Spleen (tissue), 11 donors: ENCODE results near the gene ISLR2. TPM values are rescaled to one million over a fixed set of nuclear protein-coding genes. Genes with fewer than 3 reads are reported as not detected.

Source experiments
- DNase-seq: peaks from one replicate; pipeline ENCODE4 v3.0.0-alpha.2; 2020
- H3K27ac ChIP-seq, 8 donors: fragments of 200-600 bp; sonication (generic) in 7 of 8; 1 replicate in 4 of 8; 2 replicates in 4 of 8; pipeline versions ENCODE4 v1.5.0 to v1.8.0; 2016 to 2021; ENCODE audit warnings: inconsistent platforms in 4 of 8, mild to moderate bottlenecking in 4 of 8, moderate library complexity in 1 of 8
- H3K27me3 ChIP-seq, 7 donors: fragments of 200-600 bp; sonication (generic) in 6 of 7; replicated peaks in 1 of 7; 1 replicate in 4 of 7; 2 replicates in 3 of 7; pipeline versions ENCODE4 v1.5.0 to v1.8.0; 2016 to 2021; ENCODE audit warnings: inconsistent platforms in 3 of 7, mild to moderate bottlenecking in 1 of 7
- H3K36me3 ChIP-seq, 6 donors: fragments of 200-600 bp; sonication (generic) in 5 of 6; 1 replicate in 4 of 6; 2 replicates in 2 of 6; pipeline versions ENCODE4 v1.5.0 to v1.8.0; 2016 to 2021; ENCODE audit warnings: inconsistent platforms in 2 of 6
- H3K4me1 ChIP-seq, 6 donors: fragments of 200-600 bp; sonication (generic) in 5 of 6; 1 replicate in 3 of 6; 2 replicates in 3 of 6; pipeline versions ENCODE4 v1.5.0 to v1.8.0; 2016 to 2021; ENCODE audit warnings: inconsistent platforms in 3 of 6
- H3K4me3 ChIP-seq, 8 donors: fragments of 200-600 bp; sonication (generic) in 7 of 8; 1 replicate in 4 of 8; 2 replicates in 4 of 8; pipeline versions ENCODE4 v1.5.0 to v1.8.0; 2016 to 2021; ENCODE audit warnings: inconsistent platforms in 4 of 8, mild to moderate bottlenecking in 4 of 8, moderate library complexity in 2 of 8
- H3K9me3 ChIP-seq, 8 donors: fragments of 200-600 bp; sonication (generic) in 7 of 8; 1 replicate in 4 of 8; 2 replicates in 4 of 8; pipeline versions ENCODE4 v1.5.0 to v1.8.0; 2016 to 2021; ENCODE audit warnings: inconsistent platforms in 4 of 8
- POLR2A ChIP-seq, 3 donors: fragments of 450-650 bp; IDR thresholded peaks; one replicate each; pipeline ENCODE4 v1.5.1; 2017; ENCODE audit warnings: antibody characterized with exemption in 3 of 3, mild to moderate bottlenecking in 1 of 3
- POLR2AphosphoS5 ChIP-seq, 3 donors: sonication (generic); formaldehyde crosslinking; IDR thresholded peaks; one replicate each; pipeline ENCODE4 v1.5.1; 2017; ENCODE audit warnings: antibody characterized with exemption in 3 of 3
- WGBS, 5 donors: extraction: QIAGEN DNeasy Blood & Tissue Kit in 3 of 5; methylation state at CpG; one replicate each; pipeline versions ENCODE4 v1.1.5 to v1.1.7; 2013 to 2018; 5-methylcytosine and 5-hydroxymethylcytosine counted together
- intact Hi-C: fragments of 100-400 bp; cut with DNase I; formaldehyde crosslinking; loops from one replicate; pipeline ENCODE4 v1.15.0; 2023; ENCODE audit warnings: low total_unique reads
- polyA plus RNA-seq, 3 donors: library from polyadenylated mRNA; stranded (reverse); fragments of 200-250 nt; gene quantifications; one replicate each; pipeline ENCODE4 v1.2.1, GENCODE V29; 2013
- total RNA-seq, 7 donors: library from RNA; depleted of rRNA in 3 of 7; stranded (reverse); fragments of >200 nt in 3 of 7; fragmentation: NEBNext Ultra II Directional in 4 of 7; extraction: Animal tissue kit (Norgen Biotek cat#: 25700) in 4 of 7; gene quantifications; one replicate each; pipeline versions ENCODE4 v1.1.0 to v1.2.1, GENCODE V29; 2016 to 2021
- TF ChIP-seq, protein P1 (sequence below), 11 experiments: fragments of 200-600 bp in 7 of 11; fragments of 450-650 bp in 4 of 11; sonication (generic) in 4 of 11; IDR thresholded peaks in 8 of 11; conservative IDR thresholded peaks in 3 of 11; 1 replicate in 7 of 11; 2 replicates in 4 of 11; pipeline versions ENCODE4 v1.4.0 to v1.8.0; 2016 to 2021; ENCODE audit warnings: antibody characterized with exemption in 11 of 11, inconsistent platforms in 4 of 11, mild to moderate bottlenecking in 1 of 11
- donor health status: healthy with polysubstance abuse.
- donor health status: DM: no; HTN: no; CAD: no; lungs with moderate emphysema.
- donor health status: DM: no; HTN: no; CAD: no.
- donor health status: Bipolar disorder and iron deficiency.
- donor health status: healthy.
- donor health status: DM: no; HTN: no; CAD: no.
- donor health status: DM: yes; HTN: yes; CAD: no.

ISLR2 gene
- total and polyA plus RNA-seq, 10 donors = 0.20 to 3.0 (median 1.2) TPM

DNA sequence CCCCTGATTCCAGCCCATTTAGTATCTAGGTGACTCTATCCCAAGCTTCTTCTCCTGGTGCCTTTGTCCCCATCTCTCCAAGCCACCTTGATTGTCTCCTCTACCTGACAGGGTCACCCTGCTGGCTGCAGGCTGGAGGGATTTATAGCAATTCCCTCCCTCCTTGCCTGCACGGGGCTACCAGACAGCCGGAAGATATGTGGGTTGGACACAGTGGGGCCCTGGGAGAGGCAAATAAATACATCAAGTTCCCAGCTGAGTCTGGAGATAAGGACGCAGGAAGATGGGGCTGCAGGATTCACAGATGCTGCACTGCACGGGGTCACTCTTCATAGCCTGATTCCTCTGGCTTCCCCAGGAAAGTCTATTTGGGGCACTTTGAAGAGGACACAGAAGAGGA is 9.3 kb upstream of the ISLR2 start:
- TF ChIP-seq, protein P1, sequence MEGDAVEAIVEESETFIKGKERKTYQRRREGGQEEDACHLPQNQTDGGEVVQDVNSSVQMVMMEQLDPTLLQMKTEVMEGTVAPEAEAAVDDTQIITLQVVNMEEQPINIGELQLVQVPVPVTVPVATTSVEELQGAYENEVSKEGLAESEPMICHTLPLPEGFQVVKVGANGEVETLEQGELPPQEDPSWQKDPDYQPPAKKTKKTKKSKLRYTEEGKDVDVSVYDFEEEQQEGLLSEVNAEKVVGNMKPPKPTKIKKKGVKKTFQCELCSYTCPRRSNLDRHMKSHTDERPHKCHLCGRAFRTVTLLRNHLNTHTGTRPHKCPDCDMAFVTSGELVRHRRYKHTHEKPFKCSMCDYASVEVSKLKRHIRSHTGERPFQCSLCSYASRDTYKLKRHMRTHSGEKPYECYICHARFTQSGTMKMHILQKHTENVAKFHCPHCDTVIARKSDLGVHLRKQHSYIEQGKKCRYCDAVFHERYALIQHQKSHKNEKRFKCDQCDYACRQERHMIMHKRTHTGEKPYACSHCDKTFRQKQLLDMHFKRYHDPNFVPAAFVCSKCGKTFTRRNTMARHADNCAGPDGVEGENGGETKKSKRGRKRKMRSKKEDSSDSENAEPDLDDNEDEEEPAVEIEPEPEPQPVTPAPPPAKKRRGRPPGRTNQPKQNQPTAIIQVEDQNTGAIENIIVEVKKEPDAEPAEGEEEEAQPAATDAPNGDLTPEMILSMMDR (IDR thresholded peaks at IDR 0.05 in 8 of 11, conservative IDR thresholded peaks at IDR 0.05 in 3 of 11) = no peak
- TF ChIP-seq POLR2AphosphoS5 (IDR thresholded peaks at IDR 0.05) (no peak), POLR2A (IDR thresholded peaks at IDR 0.05) (no peak)
- H3K9me3 ChIP-seq = peaks cover 0 to 5% (median 0%) of the 10 kb centered on the region in 8 donors
- DNase-seq = no peak
- H3K27ac ChIP-seq = no peak overlapping the region
- intact Hi-C loops = loop anchor here (10.0 kb wide), 1 partner anchor 146 kb away; no protein-coding TSS in a partner anchor
- peaks cover 0 to 38% (median 4%) of the 10 kb centered on the region in 7 donors for H3K27me3 ChIP-seq
- peaks cover 0 to 25% (median 17%) of the 10 kb centered on the region in 6 donors for H3K4me1 ChIP-seq
- 18 to 36% (median 35%) methylated on average over 4 of the region's 4 CpGs for WGBS, 5 donors
- H3K36me3 ChIP-seq = no peaks in the 10 kb centered on the region
- no peak overlapping the region for H3K4me3 ChIP-seq

DNA sequence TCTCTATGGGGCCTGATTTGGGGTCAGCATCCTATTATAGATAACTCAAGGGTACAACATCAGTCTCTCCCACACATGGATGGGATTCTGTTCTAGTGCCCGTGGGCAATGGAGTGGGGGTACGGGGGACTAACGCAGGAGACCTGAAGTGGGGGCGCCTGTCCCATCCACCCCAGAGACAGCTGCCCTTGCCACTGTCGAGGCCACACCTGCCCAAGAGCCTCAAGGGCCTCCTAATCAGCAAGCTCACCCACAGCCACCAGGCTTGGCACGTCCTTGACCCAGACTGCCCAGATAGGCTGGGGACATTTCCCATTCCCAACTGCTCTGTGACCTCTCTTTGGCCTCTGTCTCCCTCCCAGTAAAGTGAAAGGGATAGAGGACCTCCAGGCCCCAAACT is 8.5 kb upstream of the ISLR2 start:
- no peak overlapping the region for H3K4me3 ChIP-seq
- intact Hi-C loops = loop anchor here (10.0 kb wide), 1 partner anchor 147 kb away; no protein-coding TSS in a partner anchor
- peak; percentile 63 for DNase-seq
- H3K27ac ChIP-seq = no peak overlapping the region
- H3K4me1 ChIP-seq = peaks cover 0 to 25% (median 17%) of the 10 kb centered on the region in 6 donors
- H3K9me3 ChIP-seq = peaks cover 0 to 5% (median 0%) of the 10 kb centered on the region in 8 donors
- no peaks in the 10 kb centered on the region for H3K36me3 ChIP-seq
- peaks cover 0 to 47% (median 4%) of the 10 kb centered on the region in 7 donors for H3K27me3 ChIP-seq
- TF ChIP-seq POLR2AphosphoS5 (IDR thresholded peaks at IDR 0.05) = no peak
- TF ChIP-seq, protein P1 (IDR thresholded peaks at IDR 0.05 in 8 of 11, conservative IDR thresholded peaks at IDR 0.05 in 3 of 11) = no peak
- TF ChIP-seq POLR2A (IDR thresholded peaks at IDR 0.05) = no peak
- 71 to 91% (median 87%) methylated on average over 5 to 6 of the region's 6 CpGs for WGBS, 5 donors

DNA sequence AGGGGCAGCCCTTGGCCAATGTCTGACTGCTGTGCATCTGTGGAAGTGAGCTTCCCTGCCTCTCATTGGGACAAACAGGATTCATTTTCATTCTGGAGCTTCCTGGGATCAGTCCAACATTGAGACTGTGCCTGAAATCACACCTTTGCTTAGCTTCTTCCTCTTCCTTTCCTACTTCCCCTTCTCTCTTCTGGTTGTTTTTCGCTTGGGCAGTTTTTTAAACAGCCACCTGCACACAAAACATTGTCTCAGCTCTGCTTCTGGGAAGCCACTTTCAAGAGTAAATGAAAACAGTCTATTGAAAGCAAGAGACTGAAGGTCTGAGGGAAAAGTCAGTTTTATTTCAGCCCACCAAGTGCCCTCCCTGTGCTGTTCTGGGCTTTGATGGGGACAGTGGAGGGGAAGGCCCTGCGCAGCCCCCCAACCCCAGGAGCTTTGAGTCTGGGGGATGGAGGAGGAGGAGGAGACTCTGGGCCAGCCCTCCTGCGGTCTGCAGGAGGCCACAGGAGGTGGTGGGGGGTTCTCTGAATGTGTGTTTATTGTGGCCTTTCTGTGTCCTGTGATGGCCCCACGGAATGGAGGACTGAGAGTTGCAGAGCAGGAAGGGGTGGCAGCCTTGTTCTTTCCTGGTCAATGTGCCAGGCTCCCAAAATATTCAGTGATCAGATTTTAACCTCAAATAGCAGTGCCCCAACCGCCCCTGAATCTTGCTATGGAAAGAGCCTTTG is 7.8 kb upstream of the ISLR2 start:
- Histone ChIP-seq H3K36me3 (no peaks in the 10 kb centered on the region), H3K9me3 (peaks cover 0 to 5% (median 0%) of the 10 kb centered on the region in 8 donors), H3K27me3 (peaks cover 0 to 54% (median 4%) of the 10 kb centered on the region in 7 donors), H3K4me1 (peaks cover 3 to 31% (median 22%) of the 10 kb centered on the region in 6 donors), H3K27ac (peak overlapping the region in 4 of 8 donors; percentile 42 to 72 (median 57)), H3K4me3 (no peak overlapping the region)
- 25 to 35% (median 33%) methylated on average over 5 of the region's 5 CpGs for WGBS, 5 donors
- TF ChIP-seq, protein P1 (IDR thresholded peaks at IDR 0.05 in 8 of 11, conservative IDR thresholded peaks at IDR 0.05 in 3 of 11) = no peak
- intact Hi-C loops = loop anchor here (10.0 kb wide), 1 partner anchor 148 kb away; no protein-coding TSS in a partner anchor
- peak; percentile 64 for DNase-seq

DNA sequence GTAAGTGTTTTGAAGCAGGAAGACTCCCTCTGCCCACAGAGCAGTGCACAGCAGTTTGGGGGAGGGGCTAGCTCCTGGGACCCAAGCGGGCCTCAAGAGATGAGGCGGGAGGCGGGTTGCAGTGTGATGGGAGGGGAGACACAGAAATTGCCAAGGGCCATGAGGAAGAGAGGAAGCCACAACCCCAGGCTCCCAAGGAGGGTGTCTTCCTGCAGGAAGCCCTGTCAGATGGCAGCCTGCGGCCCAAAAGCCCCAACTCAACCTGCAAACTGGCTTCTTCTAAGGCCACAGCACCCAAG is 7.3 kb upstream of the ISLR2 start:
- TF ChIP-seq POLR2A (IDR thresholded peaks at IDR 0.05) (no peak), POLR2AphosphoS5 (IDR thresholded peaks at IDR 0.05) (no peak)
- TF ChIP-seq, protein P1 (IDR thresholded peaks at IDR 0.05 in 8 of 11, conservative IDR thresholded peaks at IDR 0.05 in 3 of 11) = no peak
- H3K4me3 ChIP-seq = no peak overlapping the region
- H3K27ac ChIP-seq = peak overlapping the region in 4 of 8 donors; percentile 42 to 72 (median 57)
- DNase-seq = peak; percentile 70
- 13 to 33% (median 19%) methylated on average over 4 of the region's 4 CpGs for WGBS, 5 donors
- H3K27me3 ChIP-seq = peaks cover 0 to 59% (median 9%) of the 10 kb centered on the region in 7 donors
- H3K36me3 ChIP-seq = no peaks in the 10 kb centered on the region
- H3K9me3 ChIP-seq = peaks cover 0 to 5% (median 0%) of the 10 kb centered on the region in 8 donors
- H3K4me1 ChIP-seq = peaks cover 8 to 36% (median 27%) of the 10 kb centered on the region in 6 donors
- intact Hi-C loops = loop anchor here (10.0 kb wide), 1 partner anchor 148 kb away; no protein-coding TSS in a partner anchor
